PFSK-1 (cell line): ENCODE results near the gene PAXX.

Source experiments
- FOXP2 ChIP-seq: optimal IDR thresholded peaks from 2 replicates; pipeline ENCODE3; 2011; ENCODE audit warnings: borderline replicate concordance, control low read depth, inconsistent platforms; ENCODE audit not compliant: insufficient read depth; ENCODE audit errors: extremely low read length, extremely low read depth
- POLR2AphosphoS5 ChIP-seq: IDR thresholded peaks from 2 replicates; pipeline ENCODE4 v1.6.1; 2012; ENCODE audit warnings: low read depth, mild to moderate bottlenecking, control low read depth, low read length, moderate library complexity
- REST ChIP-seq, 2 experiments: IDR thresholded peaks; 2 replicates each; pipeline versions ENCODE4 v1.6.1 to v1.8.0; 2011 to 2012; ENCODE audit warnings: low read depth in 2 of 2, low read length in 2 of 2, control low read depth in 1 of 2, inconsistent platforms in 1 of 2, mild to moderate bottlenecking in 1 of 2, moderate library complexity in 1 of 2; ENCODE audit not compliant: insufficient read depth in 1 of 2
- SIN3A ChIP-seq: IDR thresholded peaks from 2 replicates; pipeline ENCODE4 v1.6.1; 2012; ENCODE audit warnings: mild to moderate bottlenecking, low read length, moderate library complexity, borderline replicate concordance; ENCODE audit not compliant: insufficient read depth
- TAF1 ChIP-seq: IDR thresholded peaks from 2 replicates; pipeline ENCODE4 v1.6.1; 2012; ENCODE audit warnings: low read length, control low read depth, borderline replicate concordance; ENCODE audit not compliant: insufficient read depth

Gene PAXX

GRCh38 chr9:136975644-136976043, 16.6 kb upstream of the PAXX start:
- TF ChIP-seq REST (IDR thresholded peaks at IDR 0.05; ENCODE audit: insufficient read depth in 1 of 2, low read depth in 2 of 2, low read length in 2 of 2) (no peak), FOXP2 (no peak), POLR2AphosphoS5 (no peak), SIN3A (no peak)

- TF ChIP-seq REST (IDR thresholded peaks at IDR 0.05; ENCODE audit: insufficient read depth in 1 of 2, low read depth in 2 of 2, low read length in 2 of 2) (no peak), SIN3A (no peak), TAF1 (no peak), POLR2AphosphoS5 (no peak)
Observed at GRCh38 chr9:136977223-136977622, 15.0 kb upstream of the PAXX start, which contains the start of gene PTGDS. Gene PTGDS, plus strand, starts transcription at chr9:136977504. Its CDS starts 75 bp downstream, at chr9:136977579.

GRCh38 chr9:136977649-136978072, 14.6 kb upstream of the PAXX start:
- TF ChIP-seq TAF1 = no peak
- no peak for TF ChIP-seq SIN3A
- no peak for TF ChIP-seq POLR2AphosphoS5
- TF ChIP-seq FOXP2 = no peak

GRCh38 chr9:136978073-136978864, 14.0 kb upstream of the PAXX start:
- no peak for TF ChIP-seq TAF1
- no peak for TF ChIP-seq FOXP2
- TF ChIP-seq SIN3A = no peak
- TF ChIP-seq POLR2AphosphoS5 = no peak
- TF ChIP-seq REST (IDR thresholded peaks at IDR 0.05; ENCODE audit: insufficient read depth in 1 of 2, low read depth in 2 of 2, low read length in 2 of 2) = no peak

GRCh38 chr9:136978865-136979544, 13.2 kb upstream of the PAXX start:
- no peak for TF ChIP-seq FOXP2
- no peak for TF ChIP-seq REST (IDR thresholded peaks at IDR 0.05; ENCODE audit: insufficient read depth in 1 of 2, low read depth in 2 of 2, low read length in 2 of 2)
- TF ChIP-seq TAF1 = no peak
- TF ChIP-seq POLR2AphosphoS5 = no peak
- no peak for TF ChIP-seq SIN3A
